Mucosa of descending colon (tissue), 3 donors: ENCODE measurements around the gene GJE1. TPM values are rescaled to one million over a fixed set of nuclear protein-coding genes. Genes with fewer than 3 reads are reported as not detected.

Source experiments
- ATAC-seq: fragments of 200-7000 bp; cut with Tn5 transposase; one replicate; pipeline ENCODE4 v1.9.1; 2020; ENCODE audit warnings: mild to moderate bottlenecking, moderate library complexity
- DNase-seq, 3 donors: peaks; one replicate each; pipeline ENCODE4 v3.0.0-alpha.2; 2020
- H3K36me3 ChIP-seq: fragments of 200-600 bp; one replicate; pipeline ENCODE4 v1.8.0; 2021; ENCODE audit warnings: low read depth, mild to moderate bottlenecking
- H3K4me1 ChIP-seq: fragments of 200-600 bp; one replicate; pipeline ENCODE4 v1.8.0; 2021; ENCODE audit warnings: low read depth, mild to moderate bottlenecking
- H3K4me3 ChIP-seq: fragments of 200-600 bp; one replicate; pipeline ENCODE4 v1.8.0; 2021; ENCODE audit warnings: mild to moderate bottlenecking
- H3K9me3 ChIP-seq: fragments of 200-600 bp; one replicate; pipeline ENCODE4 v1.8.0; 2021; ENCODE audit warnings: mild to moderate bottlenecking
- intact Hi-C, 2 donors: fragments of 100-400 bp; cut with DNase I in 1 of 2; cut with micrococcal nuclease in 1 of 2; formaldehyde crosslinking; loops; one replicate each; pipeline versions ENCODE4 v1.11.0 to v1.11.1; 2022; cut with DNase I, micrococcal nuclease
- total RNA-seq, 3 donors: library from RNA; stranded (reverse); fragmentation: NEBNext Ultra II Directional in 2 of 3; extraction: Animal tissue kit (Norgen Biotek cat#: 25700) in 2 of 3; gene quantifications; one replicate each; pipeline versions ENCODE4 v1.2.1 to v1.2.4, GENCODE V29; 2021 to 2023
- TF ChIP-seq, protein P1 (sequence below): fragments of 200-600 bp; IDR thresholded peaks from one replicate; pipeline ENCODE4 v1.8.0; 2022; ENCODE audit warnings: antibody characterized with exemption, mild to moderate bottlenecking
- donor health status: DM: no; HTN: no; CAD: no; lungs with moderate emphysema.
- donor health status: DM: no; HTN: no; CAD: no.
- donor health status: DM: no; HTN: yes; CAD: no.

The GJE1 gene
- total RNA-seq, 3 donors from 2014 or later = not detected

DNA sequence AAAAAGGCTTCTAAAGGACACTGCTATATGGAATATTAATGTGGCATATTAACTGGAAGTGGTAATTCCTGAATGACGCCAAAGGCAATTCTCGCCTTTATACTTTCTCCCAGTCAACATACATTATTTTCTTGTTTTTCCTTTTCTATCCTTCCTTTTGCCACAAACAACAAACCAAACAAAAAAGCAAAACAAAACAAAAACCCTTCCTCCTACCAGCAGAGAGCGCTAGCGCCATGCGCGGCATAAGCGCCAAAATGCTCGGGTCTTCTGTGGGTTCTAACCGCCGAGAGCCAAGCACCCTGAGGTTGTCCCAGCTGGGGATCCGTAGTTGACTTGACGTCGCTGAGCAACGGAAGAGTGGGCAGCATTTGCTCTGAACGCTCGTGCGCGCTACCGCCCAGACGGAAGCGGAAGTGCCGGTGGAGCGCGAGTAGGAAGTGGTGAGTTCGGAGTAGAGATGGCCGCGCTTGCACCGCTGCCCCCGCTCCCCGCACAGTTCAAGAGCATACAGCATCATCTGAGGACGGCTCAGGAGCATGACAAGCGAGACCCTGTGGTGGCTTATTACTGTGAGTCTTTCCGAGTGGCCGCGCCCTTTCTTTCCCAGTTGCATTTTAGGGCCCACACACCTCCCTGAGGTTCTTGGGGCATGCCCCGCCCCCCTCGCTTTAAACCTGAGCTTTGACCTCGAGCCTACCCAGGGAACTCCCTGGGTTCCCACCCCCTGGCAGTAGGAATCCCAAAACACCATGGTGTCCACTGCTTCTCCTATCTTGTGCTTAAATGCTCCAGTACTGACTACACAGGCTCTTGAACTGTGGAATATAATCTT lies 14.3 kb downstream of the GJE1 start, which contains the start of the genes NMBR and VTA1:
Gene NMBR (minus strand): TSS at position 295 of the 835 bp plus-strand sequence. CDS start 58,464 bp downstream, outside the sequence.
Gene VTA1 (plus strand): TSS at position 436 of the 835 bp plus-strand sequence. CDS start 25 bp downstream, at position 461.
- H3K4me3 ChIP-seq = peak within 1 kb of the TSS; percentile 53
- TF ChIP-seq, protein P1, sequence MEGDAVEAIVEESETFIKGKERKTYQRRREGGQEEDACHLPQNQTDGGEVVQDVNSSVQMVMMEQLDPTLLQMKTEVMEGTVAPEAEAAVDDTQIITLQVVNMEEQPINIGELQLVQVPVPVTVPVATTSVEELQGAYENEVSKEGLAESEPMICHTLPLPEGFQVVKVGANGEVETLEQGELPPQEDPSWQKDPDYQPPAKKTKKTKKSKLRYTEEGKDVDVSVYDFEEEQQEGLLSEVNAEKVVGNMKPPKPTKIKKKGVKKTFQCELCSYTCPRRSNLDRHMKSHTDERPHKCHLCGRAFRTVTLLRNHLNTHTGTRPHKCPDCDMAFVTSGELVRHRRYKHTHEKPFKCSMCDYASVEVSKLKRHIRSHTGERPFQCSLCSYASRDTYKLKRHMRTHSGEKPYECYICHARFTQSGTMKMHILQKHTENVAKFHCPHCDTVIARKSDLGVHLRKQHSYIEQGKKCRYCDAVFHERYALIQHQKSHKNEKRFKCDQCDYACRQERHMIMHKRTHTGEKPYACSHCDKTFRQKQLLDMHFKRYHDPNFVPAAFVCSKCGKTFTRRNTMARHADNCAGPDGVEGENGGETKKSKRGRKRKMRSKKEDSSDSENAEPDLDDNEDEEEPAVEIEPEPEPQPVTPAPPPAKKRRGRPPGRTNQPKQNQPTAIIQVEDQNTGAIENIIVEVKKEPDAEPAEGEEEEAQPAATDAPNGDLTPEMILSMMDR = peak; percentile 82
- DNase-seq = peak; percentile 96 to 99 (median 98)
- peak; percentile 100 for ATAC-seq
- peaks cover 12% of the 10 kb centered on the region for H3K4me1 ChIP-seq
- no peaks in the 10 kb centered on the region for H3K9me3 ChIP-seq
- H3K36me3 ChIP-seq = no peaks in the 10 kb centered on the region
- intact Hi-C loops = no loop called here

DNA sequence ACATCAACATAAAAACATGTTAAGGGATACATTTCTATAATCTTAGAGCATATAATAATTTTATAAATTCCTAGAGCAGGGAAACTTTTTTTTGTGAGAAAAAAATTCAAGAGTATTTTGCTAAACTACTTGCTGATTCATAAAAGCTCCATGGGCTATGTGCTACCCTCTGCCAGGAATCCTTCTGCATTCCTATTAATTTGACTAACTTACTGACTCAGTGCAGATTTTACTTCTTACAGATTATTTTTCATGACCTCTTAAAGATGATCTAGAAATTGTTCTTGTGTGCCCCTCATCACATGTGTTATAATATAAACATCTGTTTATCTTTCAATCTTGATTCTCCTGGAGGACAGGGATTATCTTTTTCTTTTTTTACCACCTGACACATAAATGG lies 20.0 kb downstream of the GJE1 start:
- Histone ChIP-seq H3K4me1 (peaks cover 11% of the 10 kb centered on the region), H3K9me3 (no peaks in the 10 kb centered on the region), H3K4me3 (no peak overlapping the region), H3K36me3 (no peaks in the 10 kb centered on the region)
- DNase-seq (no peak), ATAC-seq (no peak)
- intact Hi-C loops = no loop called here
- TF ChIP-seq, protein P1 = no peak

DNA sequence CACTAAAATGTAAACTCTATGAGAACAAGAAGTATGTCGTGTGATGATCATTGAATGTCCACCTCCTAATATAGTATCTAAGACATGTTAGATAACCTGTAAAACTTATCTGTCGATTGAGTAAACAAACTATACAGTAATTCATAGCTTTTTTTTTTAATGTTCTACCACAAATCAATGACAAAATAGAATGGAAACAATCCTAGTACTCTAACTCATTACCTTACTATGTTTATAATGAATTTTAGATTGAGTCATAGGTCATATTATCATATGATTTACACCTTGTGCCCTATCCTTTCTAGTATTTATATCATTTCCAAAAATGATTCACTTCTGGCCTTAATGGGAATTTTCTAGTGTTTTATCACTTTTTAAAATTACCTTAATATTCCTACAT lies 20.5 kb downstream of the GJE1 start:
- ATAC-seq = no peak
- intact Hi-C loops = no loop called here

DNA sequence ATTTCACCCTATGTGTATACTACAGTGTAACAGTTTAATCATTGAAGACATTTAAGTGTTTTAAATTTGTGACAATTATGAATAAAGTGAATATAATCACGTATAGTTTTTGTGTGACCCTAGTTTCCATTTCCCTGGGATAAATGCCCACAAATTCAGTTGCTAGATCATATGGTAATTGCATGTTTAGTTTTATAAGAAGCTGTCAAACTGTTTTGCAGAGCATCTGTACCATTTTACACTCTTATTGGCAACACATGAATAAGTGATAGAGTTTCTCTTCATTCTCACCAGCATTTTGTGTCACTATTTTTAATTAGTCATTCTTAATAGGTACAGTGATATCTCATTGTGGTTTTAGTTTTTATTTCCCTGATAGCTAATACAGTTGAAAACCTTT lies 21.6 kb downstream of the GJE1 start:
- TF ChIP-seq, protein P1 = no peak
- Histone ChIP-seq H3K36me3 (no peaks in the 10 kb centered on the region), H3K9me3 (no peaks in the 10 kb centered on the region), H3K4me3 (no peak overlapping the region), H3K4me1 (no peaks in the 10 kb centered on the region)
- no peak for ATAC-seq
- intact Hi-C loops = no loop called here
- DNase-seq = no peak

More for the DNA sequence above, 20.5 kb downstream of the GJE1 start:
- Histone ChIP-seq H3K4me1 (peaks cover 7% of the 10 kb centered on the region), H3K4me3 (no peak overlapping the region), H3K9me3 (no peaks in the 10 kb centered on the region), H3K36me3 (no peaks in the 10 kb centered on the region)
- DNase-seq = no peak
- TF ChIP-seq, protein P1 = no peak

DNA sequence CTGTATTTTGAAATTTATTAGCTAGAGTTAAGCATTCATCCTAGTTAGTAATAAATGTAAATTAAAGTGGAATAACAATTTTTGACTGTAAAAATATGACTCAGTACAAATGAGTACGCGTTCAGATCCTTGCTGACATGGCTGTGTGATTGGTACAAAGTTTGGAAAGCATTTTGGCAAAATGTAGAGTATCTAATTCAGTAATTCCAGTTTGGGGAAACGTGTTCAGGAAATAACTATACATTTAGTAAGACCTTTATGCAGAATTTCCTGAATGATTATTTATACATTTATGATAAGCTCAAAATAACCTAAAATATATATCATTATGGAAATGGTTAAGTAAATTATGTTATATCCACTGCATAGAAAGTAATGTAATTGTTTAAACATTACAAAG lies 22.4 kb downstream of the GJE1 start:
- DNase-seq (no peak), ATAC-seq (no peak)
- TF ChIP-seq, protein P1 = no peak
- Histone ChIP-seq H3K9me3 (no peaks in the 10 kb centered on the region), H3K4me3 (no peak overlapping the region), H3K4me1 (no peaks in the 10 kb centered on the region), H3K36me3 (no peaks in the 10 kb centered on the region)
- intact Hi-C loops = no loop called here
